PC-9 (cell line): Measurements from ENCODE around the gene ATP6V1G3. TPM values are rescaled to one million over a fixed set of nuclear protein-coding genes. Genes with fewer than 3 reads are reported as not detected.

Experiments used
- BruUV-seq: library from RNA; stranded (reverse); fragments of 400-500 nt; replicated peaks from 2 replicates; lab custom pipeline; 2021; lab: Mats Ljungman, UMichigan
- CTCF ChIA-PET: fragments of 300-600 bp; sonication (Branson Sonifier 250); formaldehyde crosslinking; loops from one replicate; lab custom pipeline; 2022; ENCODE audit warnings: antibody characterized with exemption; lab: Charles Lee
- POLR2A ChIA-PET: fragments of 300-600 bp; sonication (Branson Sonifier 250); formaldehyde crosslinking; loops from one replicate; lab custom pipeline; 2022; ENCODE audit warnings: antibody characterized with exemption; ENCODE audit not compliant: unreplicated experiment; lab: Charles Lee
- DNase-seq, 2 experiments: peaks; one replicate each; pipeline versions ENCODE4 v3.0.0 to v3.0.0-alpha.2; 2015 to 2022; ENCODE audit warnings: mixed read lengths in 1 of 2
- H2AFZ ChIP-seq: fragments of 200-600 bp; sonication (generic); 2 replicates; pipeline ENCODE4 v1.8.1; 2017; ENCODE audit warnings: antibody characterized with exemption
- H3F3A ChIP-seq: fragments of 200-600 bp; sonication (generic); 2 replicates; pipeline ENCODE4 v1.8.1; 2017; ENCODE audit warnings: antibody characterized with exemption, mild to moderate bottlenecking, low read depth; ENCODE audit not compliant: insufficient read depth
- H3K27ac ChIP-seq: fragments of 200-600 bp; sonication (generic); 2 replicates; pipeline ENCODE4 v1.6.1; 2016; ENCODE audit warnings: mixed run types
- H3K27me3 ChIP-seq: fragments of 200-600 bp; sonication (generic); 2 replicates; pipeline ENCODE4 v1.6.1; 2016; ENCODE audit warnings: low read depth, mixed run types; ENCODE audit not compliant: insufficient read depth
- H3K36me3 ChIP-seq: fragments of 200-600 bp; sonication (generic); 2 replicates; pipeline ENCODE4 v1.6.1; 2016; ENCODE audit warnings: low read depth, mixed run types
- H3K4me1 ChIP-seq: fragments of 200-600 bp; sonication (generic); replicated peaks from 2 replicates; pipeline ENCODE4 v1.6.1; 2016; ENCODE audit warnings: mixed run types; ENCODE audit not compliant: insufficient read depth
- H3K4me2 ChIP-seq: fragments of 200-600 bp; sonication (generic); 2 replicates; pipeline ENCODE4 v1.6.1; 2017; ENCODE audit warnings: mixed run types
- H3K4me3 ChIP-seq: fragments of 200-600 bp; sonication (generic); 2 replicates; pipeline ENCODE4 v1.6.1; 2016; ENCODE audit warnings: mixed run types
- H3K79me2 ChIP-seq: fragments of 200-600 bp; sonication (generic); 2 replicates; pipeline ENCODE4 v1.6.1; 2017; ENCODE audit warnings: low read depth, mixed run types
- H3K9me2 ChIP-seq: fragments of 200-600 bp; sonication (generic); 2 replicates; pipeline ENCODE4 v1.8.1; 2017; ENCODE audit warnings: mild to moderate bottlenecking; ENCODE audit not compliant: insufficient read depth
- H3K9me3 ChIP-seq: fragments of 200-600 bp; sonication (generic); 2 replicates; pipeline ENCODE4 v1.8.1; 2016; ENCODE audit warnings: low read depth; ENCODE audit not compliant: insufficient read depth
- H4K20me1 ChIP-seq: fragments of 200-600 bp; sonication (generic); 2 replicates; pipeline ENCODE4 v1.8.1; 2017; ENCODE audit not compliant: insufficient read depth
- CTCF ChIP-seq: fragments of 200-600 bp; sonication (generic); conservative IDR thresholded peaks from 2 replicates; pipeline ENCODE4 v1.6.1; 2017; ENCODE audit warnings: mixed run types, antibody characterized with exemption, mild to moderate bottlenecking, moderate library complexity
- EZH2 ChIP-seq: fragments of 200-600 bp; sonication (generic); IDR thresholded peaks from 2 replicates; pipeline ENCODE4 v1.8.0; 2017; ENCODE audit warnings: antibody characterized with exemption, low read depth
- intact Hi-C: fragments of 100-400 bp; cut with micrococcal nuclease; formaldehyde crosslinking; loops from one replicate; pipeline ENCODE4 v1.10.0; 2022; ENCODE audit not compliant: unreplicated experiment
- total RNA-seq: library from RNA; stranded (reverse); gene quantifications from 2 replicates; pipeline ENCODE4 v1.2.3, GENCODE V29; 2021

The ATP6V1G3 gene
- total RNA-seq, 1 experiment from 2014 or later = not detected

- intact Hi-C loops = no loop called here
- Histone ChIP-seq H3K27ac (no peak overlapping the region), H3K4me1 (no peaks in the 10 kb centered on the region), H4K20me1 (no peaks in the 10 kb centered on the region), H3K79me2 (no peaks in the 10 kb centered on the region), H3K9me3 (no peaks in the 10 kb centered on the region), H3K27me3 (no peaks in the 10 kb centered on the region), H3K36me3 (no peaks in the 10 kb centered on the region), H3K4me2 (no peak overlapping the region), H2AFZ (no peak overlapping the region), H3K4me3 (no peak overlapping the region), H3F3A (no peaks in the 10 kb centered on the region), H3K9me2 (0 out of 2 replicates have a peak, but pooled peaks cover 11% of the 10 kb centered on the region)
- CTCF ChIA-PET = no interaction called here
- no TSS peak for BruUV-seq
- DNase-seq = no peak
- TF ChIP-seq EZH2 (no peak), CTCF (no peak)
- POLR2A ChIA-PET = no interaction called here
These were observed 10.6 kb upstream of the ATP6V1G3 start for GRCh38 chr1:198550941-198551524.

GRCh38 chr1:198549866-198550265, 9.4 kb upstream of the ATP6V1G3 start:
- H3K36me3 ChIP-seq = no peaks in the 10 kb centered on the region
- H3K9me2 ChIP-seq = 0 out of 2 replicates have a peak, but pooled peaks cover 11% of the 10 kb centered on the region
- H3K4me1 ChIP-seq = no peaks in the 10 kb centered on the region
- no peak overlapping the region for H2AFZ ChIP-seq
- no peaks in the 10 kb centered on the region for H3F3A ChIP-seq
- H3K27me3 ChIP-seq = no peaks in the 10 kb centered on the region
- H3K4me2 ChIP-seq = no peak overlapping the region
- no peak overlapping the region for H3K27ac ChIP-seq
- BruUV-seq = no TSS peak
- H4K20me1 ChIP-seq = no peaks in the 10 kb centered on the region
- TF ChIP-seq CTCF = no peak
- no peak for TF ChIP-seq EZH2
- no peaks in the 10 kb centered on the region for H3K79me2 ChIP-seq
- no peak overlapping the region for H3K4me3 ChIP-seq
- H3K9me3 ChIP-seq = no peaks in the 10 kb centered on the region
- ChIA-PET POLR2A (no interaction called here), CTCF (no interaction called here)
- intact Hi-C loops = no loop called here
- no peak for DNase-seq

DNA sequence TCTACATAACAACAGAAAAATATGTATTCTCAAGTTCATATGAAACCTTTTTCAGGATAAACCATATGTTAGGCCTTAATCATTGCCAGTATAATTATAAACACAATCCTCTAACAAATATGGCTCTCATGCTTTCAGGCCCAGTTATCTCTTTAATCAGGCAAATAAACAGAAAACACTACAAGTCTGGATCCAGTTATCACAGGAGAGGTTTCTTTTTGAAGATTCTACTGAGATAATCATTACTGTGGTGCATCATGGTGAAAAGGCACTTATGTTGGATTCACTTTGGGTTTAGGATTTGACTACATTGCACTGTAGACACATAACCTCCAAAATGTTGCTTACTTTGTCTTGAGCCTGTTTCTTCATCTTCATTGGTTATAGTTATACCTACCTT, 8.4 kb upstream of the ATP6V1G3 start:
- intact Hi-C loops = no loop called here
- Histone ChIP-seq H3K9me3 (no peaks in the 10 kb centered on the region), H3K27ac (no peak overlapping the region), H3K27me3 (no peaks in the 10 kb centered on the region), H3K4me1 (no peaks in the 10 kb centered on the region), H4K20me1 (no peaks in the 10 kb centered on the region), H3K36me3 (no peaks in the 10 kb centered on the region), H3K4me2 (no peak overlapping the region), H3F3A (no peaks in the 10 kb centered on the region), H3K9me2 (0 out of 2 replicates have a peak, but pooled peaks cover 11% of the 10 kb centered on the region), H3K79me2 (no peaks in the 10 kb centered on the region), H2AFZ (no peak overlapping the region), H3K4me3 (no peak overlapping the region)
- ChIA-PET CTCF (no interaction called here), POLR2A (no interaction called here)
- TF ChIP-seq CTCF (no peak), EZH2 (no peak)
- no TSS peak for BruUV-seq
- no peak for DNase-seq
